Islet precursor cell (in vitro differentiated cells): Measurements from ENCODE around the gene ZFP36.

Source experiments
- DNase-seq: peaks from one replicate; pipeline ENCODE4 v3.0.0-alpha.2; 2018

Gene ZFP36

DNA sequence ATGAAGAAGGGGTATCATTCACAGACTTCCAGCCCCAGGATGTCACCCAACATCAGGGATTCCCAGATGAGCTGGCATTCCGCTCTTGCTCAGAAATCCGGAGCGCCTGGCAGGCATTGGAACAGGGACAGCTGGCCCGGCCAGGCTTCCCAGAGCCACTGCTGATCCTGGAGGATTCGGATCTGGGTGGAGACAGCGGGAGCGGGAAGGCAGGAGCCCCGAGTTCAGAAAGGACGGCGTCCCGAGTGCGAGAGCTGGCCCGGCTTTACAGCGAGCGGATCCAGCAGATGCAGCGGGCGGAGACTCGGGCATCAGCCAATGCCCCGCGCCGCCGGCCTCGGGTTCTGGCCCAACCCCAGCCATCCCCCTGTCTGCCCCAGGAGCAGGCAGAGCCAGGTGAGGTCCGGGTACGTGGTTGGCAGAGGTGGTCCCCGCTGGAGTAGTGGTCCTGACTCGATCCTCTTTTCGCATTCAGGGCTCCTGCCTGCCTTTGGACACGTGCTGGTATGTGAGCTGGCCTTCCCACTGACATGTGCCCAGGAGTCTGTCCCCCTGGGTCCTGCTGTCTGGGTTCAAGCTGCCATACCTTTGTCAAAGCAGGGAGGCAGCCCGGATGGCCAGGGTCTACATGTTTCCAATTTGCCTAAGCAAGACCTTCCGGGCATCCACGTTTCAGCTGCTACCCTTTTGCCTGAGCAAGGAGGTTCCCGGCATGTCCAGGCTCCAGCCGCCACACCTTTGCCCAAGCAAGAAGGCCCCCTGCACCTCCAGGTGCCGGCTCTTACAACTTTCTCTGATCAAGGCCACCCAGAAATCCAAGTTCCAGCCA lies 16.8 kb downstream of the ZFP36 start:
- no peak for DNase-seq

DNA sequence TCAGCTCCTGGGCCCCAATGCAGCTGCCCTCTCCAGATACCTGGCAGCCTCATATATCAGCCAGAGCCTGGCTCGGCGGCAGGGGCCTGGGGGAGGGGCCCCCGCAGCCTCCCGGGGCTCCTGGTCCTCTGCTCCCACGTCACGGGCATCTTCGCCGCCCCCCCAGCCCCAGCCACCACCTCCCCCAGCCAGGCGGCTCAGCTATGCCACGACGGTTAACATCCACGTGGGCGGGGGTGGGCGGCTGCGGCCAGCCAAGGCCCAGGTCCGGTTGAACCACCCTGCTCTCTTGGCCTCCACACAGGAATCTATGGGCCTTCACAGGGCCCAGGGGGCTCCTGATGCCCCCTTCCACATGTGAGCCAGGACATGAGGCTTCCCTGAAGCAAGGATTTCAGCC lies 18.3 kb downstream of the ZFP36 start:
- no peak for DNase-seq

DNA sequence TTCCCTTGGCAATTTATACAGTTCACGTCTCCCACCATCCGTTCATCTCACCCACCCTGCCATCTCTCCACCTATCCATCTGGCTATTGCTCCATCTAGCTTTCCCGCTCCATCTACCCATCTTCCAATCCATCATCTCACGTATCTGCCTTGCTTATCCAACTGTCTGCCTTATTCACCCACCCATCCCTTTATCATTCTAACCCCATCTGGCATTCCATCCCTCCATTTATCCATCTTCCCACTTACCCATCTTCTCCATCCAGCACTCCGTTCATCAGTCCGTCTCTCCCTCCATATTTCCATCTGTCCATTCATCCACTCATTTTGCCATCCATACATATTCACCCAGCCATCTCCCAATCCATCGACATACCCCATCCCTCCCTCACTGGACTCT lies 19.1 kb downstream of the ZFP36 start:
- no peak for DNase-seq

DNA sequence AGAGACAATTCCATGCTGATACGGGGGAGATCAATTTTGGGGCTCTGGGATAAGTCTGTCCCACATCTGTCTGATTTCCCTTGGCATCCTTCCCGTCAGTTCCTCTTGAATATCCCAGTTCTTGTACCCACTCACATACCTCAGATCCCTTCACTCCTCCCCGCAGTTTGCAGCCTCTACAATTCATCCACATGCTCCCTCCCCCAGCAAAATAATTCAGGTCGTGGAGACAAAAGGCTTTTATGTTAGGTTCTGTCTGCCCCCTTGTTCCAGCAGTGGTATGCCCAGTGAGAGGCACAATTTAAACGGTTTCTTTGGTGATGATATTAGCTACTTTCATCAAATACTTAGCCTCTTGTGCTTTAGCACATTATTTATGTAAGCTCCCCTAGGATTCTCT lies 19.5 kb downstream of the ZFP36 start:
- no peak for DNase-seq

DNA sequence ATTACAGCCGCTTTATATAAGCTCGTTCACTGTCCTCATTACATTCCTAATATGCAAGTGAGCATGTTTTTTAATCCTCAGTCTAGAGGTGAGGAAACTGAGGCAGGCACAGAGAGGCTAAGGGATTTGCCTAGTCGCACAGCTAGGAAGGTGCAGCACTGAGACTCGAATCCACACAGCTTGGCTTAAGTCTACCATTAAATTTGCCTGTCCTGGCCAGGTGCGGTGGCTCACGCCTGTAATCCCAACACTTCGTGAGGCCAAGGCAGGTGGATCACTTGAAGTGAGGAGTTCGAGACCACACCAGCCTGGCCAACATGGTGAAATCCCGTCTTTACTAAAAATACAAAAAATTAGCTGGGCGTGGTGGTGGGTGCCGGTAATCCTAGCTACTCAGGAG lies 21.1 kb downstream of the ZFP36 start:
- no peak for DNase-seq

DNA sequence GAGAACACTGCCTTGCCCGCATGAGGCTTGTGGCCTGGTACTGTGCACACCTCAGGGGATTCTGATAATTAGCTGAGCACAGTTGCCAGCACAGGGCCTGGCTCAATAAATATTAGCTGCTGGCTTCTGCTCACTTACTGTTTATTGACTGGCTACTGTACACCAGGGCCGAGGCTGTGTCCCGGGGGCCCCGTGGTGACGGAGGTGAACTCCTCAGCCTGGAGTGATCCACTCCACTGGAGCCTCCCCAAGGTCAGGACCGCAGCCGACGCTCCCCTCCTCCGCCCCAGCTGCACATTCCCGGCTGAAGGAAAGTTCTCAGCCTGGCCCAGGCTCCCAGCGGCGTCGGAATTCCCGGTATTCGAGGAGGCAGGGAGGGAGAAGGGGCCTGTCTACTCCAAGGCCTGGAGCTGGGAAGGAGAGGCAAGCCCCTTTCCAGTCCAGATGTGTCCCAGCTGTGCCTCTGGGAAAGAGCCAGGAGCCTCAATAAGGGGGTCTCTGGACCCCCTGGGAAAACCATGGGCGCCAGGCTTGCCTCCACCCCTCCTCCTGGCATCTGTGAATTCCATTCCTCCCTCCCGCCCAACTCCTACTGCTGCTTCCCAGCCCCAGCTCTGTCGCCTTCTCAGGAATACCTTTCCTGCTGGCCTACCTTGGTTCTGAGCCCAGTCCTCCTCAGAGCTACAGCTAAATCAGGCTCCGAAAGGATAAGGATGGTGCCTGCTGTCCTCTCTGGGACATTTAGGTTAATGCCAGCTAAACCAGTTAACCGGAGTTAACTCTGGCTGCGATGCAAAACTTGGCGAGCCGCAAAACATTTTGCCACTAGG lies 21.9 kb downstream of the ZFP36 start:
- DNase-seq, result peak; percentile 97

DNA sequence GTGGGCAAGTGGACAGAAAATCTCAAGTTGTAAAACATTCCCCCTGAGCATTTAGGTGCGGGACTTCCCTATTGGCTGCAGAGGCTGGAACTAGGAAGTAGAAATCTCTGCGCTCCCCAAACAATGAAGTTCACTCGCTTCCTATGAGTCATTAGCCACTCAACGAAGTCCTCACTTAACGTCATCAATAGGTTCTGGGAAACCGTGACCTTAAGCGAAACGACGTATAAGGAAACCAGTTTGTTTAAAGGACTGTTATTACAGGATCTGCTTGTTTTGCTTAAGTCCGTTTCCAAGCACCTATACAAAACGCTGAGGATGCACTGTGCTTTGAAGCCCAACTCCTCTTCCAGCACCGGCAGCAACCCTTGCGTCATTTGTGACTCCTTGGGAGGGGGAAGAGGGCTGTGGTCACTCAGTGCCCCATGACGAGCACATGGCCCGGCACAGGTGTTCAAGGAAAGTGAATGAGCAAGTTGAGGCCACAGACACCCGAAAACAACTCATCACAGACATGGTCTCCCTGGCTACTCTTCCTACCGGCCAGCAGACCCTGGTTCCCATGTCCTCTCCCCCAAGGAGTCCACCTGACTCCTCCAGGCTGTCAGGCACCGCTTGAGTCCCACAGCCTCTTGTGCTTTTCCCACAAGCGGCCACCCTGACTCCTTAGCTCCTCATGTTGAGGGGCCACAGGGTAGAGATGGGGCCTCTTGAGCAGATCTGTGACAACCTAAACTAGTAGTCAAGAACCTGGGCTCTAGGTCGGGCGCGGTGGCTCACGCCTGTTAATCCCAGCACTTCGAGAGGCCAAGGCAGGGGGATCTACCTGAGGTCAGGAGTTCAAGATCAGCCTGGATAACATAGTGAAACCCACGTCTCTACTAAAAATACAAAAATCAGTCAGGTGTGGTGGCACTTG lies 24.3 kb downstream of the ZFP36 start:
- DNase-seq, result peak; percentile 84

DNA sequence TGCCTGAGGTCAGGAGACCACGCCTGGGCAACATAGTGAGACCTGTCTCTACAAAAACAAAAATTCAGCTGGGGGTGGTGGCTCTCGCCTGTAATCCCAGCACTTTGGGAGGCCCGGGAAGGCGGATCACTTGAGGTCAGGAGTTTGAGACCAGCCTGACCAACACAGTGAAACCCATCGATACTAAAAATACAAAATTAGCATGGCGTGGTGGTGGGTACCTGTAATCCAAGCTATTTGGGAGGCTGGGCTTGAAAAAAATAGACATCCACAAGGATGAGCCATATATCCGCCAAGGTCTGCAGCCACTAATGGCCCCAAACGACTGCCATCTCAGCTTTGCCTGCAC lies 26.0 kb downstream of the ZFP36 start:
- DNase-seq, result no peak

DNA sequence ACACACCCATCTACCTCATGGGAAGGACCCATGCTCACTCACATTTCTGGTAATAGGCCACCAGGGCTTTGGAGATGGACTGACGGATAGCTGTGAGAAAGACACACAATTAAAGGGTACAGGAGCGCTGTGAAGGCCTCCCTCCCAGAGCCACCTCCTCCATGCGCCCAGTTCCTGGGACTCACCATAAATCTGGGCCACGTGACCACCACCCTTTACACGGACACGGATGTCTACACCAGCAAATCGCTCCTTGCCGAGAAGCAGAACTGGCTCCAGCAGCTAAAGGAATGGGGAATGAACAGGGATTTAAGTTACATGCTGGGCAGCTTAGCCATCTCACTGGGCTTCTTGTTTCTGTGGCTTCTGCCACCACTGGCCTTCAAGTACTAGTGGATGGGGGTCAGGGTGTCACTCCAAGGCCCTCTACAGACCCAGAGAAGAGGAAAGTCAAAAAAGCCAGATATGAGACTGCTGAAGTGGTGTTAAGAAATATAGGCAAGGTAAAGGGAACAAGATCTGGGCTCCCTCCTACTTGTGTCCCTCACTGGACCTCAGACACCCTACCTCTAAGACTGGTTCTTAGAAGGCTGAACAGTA lies 26.9 kb downstream of the ZFP36 start:
- DNase-seq, result no peak

DNA sequence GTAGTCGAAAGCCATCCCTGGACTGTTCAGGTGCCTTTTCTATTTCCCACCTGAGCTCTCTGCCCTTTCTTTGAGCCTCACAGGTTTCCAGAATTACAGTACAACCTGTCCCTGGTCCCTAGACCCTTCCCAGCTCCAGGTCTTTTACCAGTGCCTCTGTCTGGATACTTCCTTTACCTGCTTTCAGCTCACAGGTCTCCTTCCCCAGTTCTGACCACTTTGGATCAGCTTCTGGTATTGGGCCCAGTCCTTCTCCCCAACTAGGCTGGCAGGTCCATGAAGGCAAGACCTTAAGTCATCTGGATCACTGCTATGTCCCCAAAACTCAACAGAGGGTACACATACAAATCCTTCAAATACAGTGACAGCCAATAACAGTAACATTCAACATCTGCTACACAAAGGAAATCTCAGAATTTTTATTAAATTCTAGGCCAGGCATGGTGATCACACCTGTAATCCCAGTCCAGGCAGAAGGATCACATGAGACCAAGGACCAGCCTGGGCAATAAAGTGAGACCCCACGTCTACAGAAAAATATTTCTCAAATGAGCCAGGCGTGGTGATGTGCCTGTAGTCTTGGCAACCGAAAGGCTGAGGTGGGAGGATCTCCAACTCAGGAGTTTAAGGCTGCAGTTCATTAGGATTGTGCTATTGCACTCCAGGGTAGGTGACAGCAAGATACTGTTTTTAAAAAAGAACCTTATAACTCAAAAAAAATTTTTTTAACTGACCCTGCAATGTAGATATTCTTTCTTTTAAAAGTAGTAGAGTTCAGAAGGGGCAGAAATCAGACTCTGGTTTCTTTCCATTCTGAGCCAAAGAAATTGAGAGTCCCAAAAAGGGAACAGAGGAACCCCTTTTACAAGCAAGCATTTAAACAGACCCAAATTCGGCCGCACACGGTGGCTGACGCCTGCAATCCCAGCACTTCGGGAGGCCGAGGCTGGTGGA lies 27.8 kb downstream of the ZFP36 start:
- no peak for DNase-seq

DNA sequence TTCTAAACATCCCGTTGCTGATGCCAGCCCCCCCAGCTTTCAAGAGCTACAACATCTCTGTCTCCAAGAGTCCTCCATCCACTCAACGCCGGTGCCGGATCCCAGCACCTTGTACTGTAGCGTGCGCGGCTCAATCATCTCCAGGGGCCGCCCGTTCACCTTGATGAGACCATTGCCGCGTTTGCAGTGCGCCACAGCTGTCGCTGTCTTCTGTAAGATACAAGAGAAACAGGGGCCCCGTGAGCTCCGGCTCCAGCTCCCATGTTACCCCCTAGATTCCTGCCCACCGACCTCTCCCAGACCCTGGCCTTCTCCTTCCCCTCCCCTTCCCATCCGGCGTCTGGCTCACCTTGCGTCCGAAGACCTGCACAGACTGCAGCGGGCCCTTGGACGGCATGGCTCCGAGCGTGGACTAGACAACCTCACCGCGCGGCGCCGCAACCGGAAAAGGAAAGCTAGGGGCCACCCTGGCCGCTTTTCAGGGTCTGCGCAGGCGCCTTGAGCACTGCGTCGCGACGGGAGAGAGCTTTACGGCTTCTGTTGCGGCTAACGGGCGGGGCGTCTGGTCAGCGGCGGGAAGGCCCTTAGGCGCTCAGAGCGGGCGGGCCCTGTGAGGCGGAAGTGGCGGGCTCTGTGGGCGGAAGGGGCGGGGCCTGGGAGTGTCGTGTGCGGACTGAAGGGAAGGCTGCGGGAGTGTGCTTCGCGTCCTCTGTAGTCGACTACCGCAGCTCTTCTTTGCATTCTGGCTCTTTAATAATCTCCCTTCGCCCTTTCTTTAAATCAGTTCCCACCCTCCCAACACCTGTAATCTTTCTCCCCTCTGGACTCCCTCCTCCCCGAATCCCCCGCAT lies 29.1 kb downstream of the ZFP36 start, which contains the start of gene RPS16:
Gene RPS16, minus strand, starts transcription at position 451 of the 851 bp plus-strand sequence. Its CDS starts 54 bp downstream, at position 397.
- peak; percentile 99 for DNase-seq

DNA sequence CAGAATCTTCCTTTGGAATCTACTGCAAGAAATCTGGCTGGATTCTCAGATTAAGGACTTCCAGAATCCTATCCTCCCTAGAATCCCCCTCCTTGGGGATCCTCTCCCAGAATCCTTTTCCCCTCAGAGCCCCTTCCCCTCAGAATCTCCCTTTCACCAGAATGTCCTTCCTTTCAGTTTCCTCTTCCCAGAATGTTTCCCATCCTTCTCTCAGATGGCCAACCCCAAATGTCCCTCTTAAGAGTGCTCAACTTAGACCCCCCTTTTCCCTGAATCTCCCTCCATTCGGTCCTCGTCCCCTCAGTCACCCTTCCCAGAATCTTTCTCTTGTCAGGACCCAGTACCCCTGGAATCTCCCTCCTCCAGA lies 29.7 kb downstream of the ZFP36 start:
- DNase-seq, result no peak

DNA sequence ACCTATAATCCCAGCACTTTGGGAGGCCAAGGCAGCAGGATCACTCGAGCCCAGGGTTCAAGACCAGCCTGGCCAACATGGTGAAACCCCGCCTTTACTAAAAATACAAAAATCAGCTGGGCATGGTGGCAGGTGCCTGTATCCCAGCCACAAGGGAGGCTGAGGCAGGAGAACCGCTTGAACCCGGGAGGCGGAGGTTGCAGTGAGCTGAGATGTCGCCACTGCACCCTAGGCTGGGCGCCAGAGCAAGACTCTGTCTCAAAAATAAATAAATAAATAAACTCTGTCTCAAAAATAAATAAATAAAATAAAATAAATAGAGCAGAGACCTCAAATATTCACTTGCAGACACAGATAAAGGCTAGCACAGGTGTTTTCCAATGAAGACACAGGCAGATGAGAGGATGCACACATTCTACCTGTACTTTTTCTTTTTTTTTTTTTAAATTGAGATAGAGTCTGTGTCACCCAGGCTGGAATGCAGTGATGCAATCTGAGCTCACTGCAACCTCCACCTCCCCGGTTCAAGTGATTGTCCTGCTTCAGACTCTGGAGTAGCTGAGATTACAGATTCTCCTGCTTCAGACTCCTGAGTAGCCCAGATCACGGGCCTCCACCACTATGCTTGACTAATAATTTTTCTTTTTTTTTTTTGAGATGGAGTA lies 31.8 kb downstream of the ZFP36 start:
- peak; percentile 75 for DNase-seq

DNA sequence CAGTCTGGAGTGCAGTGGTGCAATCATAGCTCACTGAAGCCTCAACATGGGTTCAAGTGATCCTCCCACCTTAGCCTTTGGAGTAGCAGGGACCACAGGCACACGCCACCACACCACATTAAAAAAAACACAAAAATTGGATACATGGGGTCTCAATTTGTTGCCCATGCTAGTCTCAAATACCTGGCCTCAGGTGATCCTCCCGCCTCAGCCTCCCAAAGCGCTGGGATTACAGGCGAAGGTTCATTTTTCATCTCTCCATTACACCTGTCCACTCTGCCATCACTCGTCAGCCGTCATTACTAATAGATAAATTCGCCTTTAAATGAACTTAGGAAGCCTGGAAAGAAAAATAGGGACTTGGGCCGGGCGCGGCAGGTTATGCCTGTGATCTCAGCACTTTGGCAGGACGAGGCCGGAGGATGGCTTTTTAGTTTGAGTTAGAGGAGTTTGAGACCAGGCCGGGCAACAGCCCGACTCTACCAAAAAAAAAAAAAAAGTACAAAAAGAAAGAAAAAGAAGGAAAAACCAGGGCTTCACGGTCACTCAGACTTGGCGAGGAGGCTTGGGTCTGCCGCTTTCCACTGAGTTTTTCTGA lies 38.0 kb downstream of the ZFP36 start:
- no peak for DNase-seq

DNA sequence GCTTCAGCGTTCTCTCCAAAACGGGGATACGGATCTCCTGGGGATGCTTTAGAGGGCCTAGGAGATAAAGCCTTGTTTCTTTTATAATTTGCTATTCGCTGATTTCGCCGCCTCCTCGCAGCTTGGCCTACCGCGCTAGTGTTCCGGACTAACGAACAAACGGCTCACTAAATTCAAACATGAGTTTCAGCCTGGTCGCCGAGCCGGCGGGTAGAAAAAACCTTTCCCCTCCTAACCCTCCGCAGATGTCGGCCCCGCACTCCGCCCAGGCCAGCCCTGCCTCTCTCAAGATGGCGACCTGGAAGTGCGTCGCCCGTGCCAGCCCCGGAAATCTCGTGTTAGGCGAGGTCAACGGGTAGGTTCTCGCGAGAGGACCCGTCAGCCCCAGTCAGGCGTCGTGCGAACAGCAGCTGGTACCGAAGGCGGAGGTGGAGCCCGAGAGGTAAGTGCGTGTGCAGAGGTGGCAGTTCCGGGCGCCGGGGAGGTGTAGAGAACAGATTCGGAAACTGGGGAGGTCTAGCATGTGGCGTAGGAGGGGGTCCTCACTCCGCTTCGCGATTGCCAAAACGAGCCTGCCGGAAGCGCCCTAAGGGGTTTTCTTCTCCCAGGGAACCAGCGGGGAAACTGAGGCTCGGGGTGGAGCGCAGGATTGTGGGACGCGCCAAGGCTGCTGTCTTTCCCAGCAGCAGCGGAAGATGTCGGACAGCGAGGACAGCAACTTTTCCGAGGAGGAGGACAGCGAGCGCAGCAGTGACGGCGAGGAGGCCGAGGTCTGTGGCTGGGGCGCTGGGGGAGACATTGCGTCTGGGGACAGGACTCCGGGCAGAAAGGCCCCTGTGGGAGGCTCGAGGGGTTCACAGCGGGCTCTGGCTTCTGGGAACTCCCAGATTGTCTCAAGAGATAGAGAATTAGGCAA lies 38.8 kb downstream of the ZFP36 start, which contains the start of gene SUPT5H:
Gene SUPT5H, plus strand, starts transcription at position 387 of the 916 bp plus-strand sequence. Its CDS starts 309 bp downstream, at position 696.
- DNase-seq, result peak; percentile 98

DNA sequence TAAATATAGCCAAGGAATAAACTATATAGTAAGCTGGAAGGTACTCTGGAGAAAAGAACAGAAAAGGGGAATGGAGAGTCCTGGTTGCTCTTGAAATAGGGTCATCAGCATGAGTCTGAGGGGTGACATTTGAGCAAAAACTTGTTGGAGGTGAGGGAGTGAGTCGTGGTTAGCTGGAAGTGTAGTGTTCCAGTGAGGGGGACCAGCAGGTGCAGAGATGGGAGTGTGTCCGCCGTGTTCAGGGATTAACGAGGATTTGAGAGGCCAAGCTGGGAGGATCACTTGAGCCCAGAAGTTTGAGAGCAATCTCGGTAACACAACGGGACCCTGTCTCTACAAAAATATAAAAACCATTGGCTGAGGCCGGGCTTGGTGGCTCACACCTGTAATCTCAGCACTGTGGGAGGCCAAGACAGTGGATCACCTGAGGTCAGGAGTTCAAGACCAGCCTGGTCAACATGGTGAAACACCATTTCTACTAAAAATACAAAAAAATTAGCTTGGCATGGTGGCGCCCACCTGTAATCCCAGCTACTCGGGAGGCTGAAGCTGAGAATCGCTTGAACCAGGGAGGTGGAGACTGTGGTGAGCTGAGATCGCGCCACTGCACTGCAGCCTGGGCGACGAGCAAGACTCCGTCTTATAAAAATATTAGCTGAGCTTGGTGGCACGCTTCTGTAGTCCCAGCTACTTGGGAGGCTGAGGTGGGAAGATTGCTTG lies 39.9 kb downstream of the ZFP36 start:
- no peak for DNase-seq

DNA sequence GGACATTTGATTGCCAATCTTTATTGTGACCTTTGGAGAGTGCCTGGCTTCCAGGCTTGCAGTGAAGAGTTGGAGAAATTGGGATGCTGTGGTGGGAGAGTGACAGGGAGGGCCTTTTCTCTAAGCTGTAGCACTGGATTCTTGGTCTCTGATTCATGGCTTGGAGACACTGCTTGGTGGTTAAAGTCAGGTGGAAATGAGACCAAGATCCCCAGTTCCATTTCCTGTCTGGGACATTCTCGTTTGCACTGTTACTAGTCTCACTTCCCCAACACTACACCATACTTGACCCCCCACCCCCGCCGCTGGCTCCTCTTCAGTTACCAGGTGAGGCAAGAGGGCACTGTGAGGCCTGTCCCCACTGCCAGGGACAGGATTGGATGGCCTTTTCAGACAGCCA lies 41.6 kb downstream of the ZFP36 start:
- DNase-seq, result peak; percentile 75
